ENCODE data around the gene ANAPC4. TPM values are rescaled to one million over a fixed set of nuclear protein-coding genes. Genes with fewer than 3 reads are reported as not detected.

The ANAPC4 gene
- total RNA-seq, 1 donor from 2014 or later = 36.8 TPM

- CTCF ChIA-PET = interaction anchor here (1.1 to 2.1 kb wide), 4 partner anchors 10 to 1671 kb away, joined by 3 to 11 read pairs (median 6); partner anchors contain the start of gene ZCCHC4
These were observed 741 bp downstream of the ANAPC4 start for GRCh38 chr4:25377572-25378436.

GRCh38 chr4:25378437-25378743 lies 1.3 kb downstream of the ANAPC4 start:
- ChIA-PET CTCF (interaction anchor here (2.1 kb wide), 1 partner anchor 11 kb away, joined by 11 read pairs; no protein-coding TSS in a partner anchor), POLR2A (no interaction called here)
- ATAC-seq (ENCODE audit: low read depth) (no peak), DNase-seq (no peak)
- H3K9me3 Mint-ChIP-seq = no peaks in the 10 kb centered on the region
- H3K4me3 Mint-ChIP-seq = no peak overlapping the region
- no peaks in the 10 kb centered on the region for H3K27me3 Mint-ChIP-seq
- no peak overlapping the region for H3K27ac Mint-ChIP-seq
- H3K4me1 Mint-ChIP-seq = peaks cover 5% of the 10 kb centered on the region
- intact Hi-C loops (cut with micrococcal nuclease) = no loop called here
- TF ChIP-seq CTCF (IDR thresholded peaks at IDR 0.05) = no peak
- peaks cover 27% of the 10 kb centered on the region for H3K36me3 Mint-ChIP-seq (ENCODE audit: low read depth)

More at GRCh38 chr4:25377572-25378436, 741 bp downstream of the ANAPC4 start:
- ATAC-seq (ENCODE audit: low read depth) (no peak), DNase-seq (no peak)
- no peak for TF ChIP-seq CTCF (IDR thresholded peaks at IDR 0.05)
- POLR2A ChIA-PET = interaction anchor here (1.1 to 2.0 kb wide), 5 partner anchors 11 to 793 kb away, joined by 3 to 21 read pairs (median 9); partner anchors contain the start of genes DHX15, SEPSECS and ZCCHC4
- Mint-ChIP-seq H3K27me3 (no peaks in the 10 kb centered on the region), H3K36me3 (ENCODE audit: low read depth) (peaks cover 22% of the 10 kb centered on the region), H3K9me3 (no peaks in the 10 kb centered on the region), H3K4me1 (peaks cover 5% of the 10 kb centered on the region), H3K4me3 (no peak overlapping the region), H3K27ac (peak overlapping the region; percentile 81)
- intact Hi-C loops (cut with micrococcal nuclease) = loop anchor here (1.0 to 2.0 kb wide), 7 partner anchors 11 to 1479 kb away; partner anchors contain the start of genes SEPSECS and ZCCHC4

GRCh38 chr4:25379591-25379990 lies 2.5 kb downstream of the ANAPC4 start:
- Mint-ChIP-seq H3K27me3 (no peaks in the 10 kb centered on the region), H3K4me3 (no peak overlapping the region), H3K36me3 (ENCODE audit: low read depth) (peaks cover 39% of the 10 kb centered on the region), H3K9me3 (no peaks in the 10 kb centered on the region), H3K27ac (no peak overlapping the region), H3K4me1 (peaks cover 5% of the 10 kb centered on the region)
- no peak for TF ChIP-seq CTCF (IDR thresholded peaks at IDR 0.05)
- ChIA-PET POLR2A (no interaction called here), CTCF (interaction anchor here (1.6 kb wide), 1 partner anchor 66 kb away, joined by 4 read pairs; no protein-coding TSS in a partner anchor)
- DNase-seq (no peak), ATAC-seq (ENCODE audit: low read depth) (no peak)
- intact Hi-C loops (cut with micrococcal nuclease) = no loop called here

GRCh38 chr4:25383647-25384046 lies 6.6 kb downstream of the ANAPC4 start:
- no peaks in the 10 kb centered on the region for H3K4me1 Mint-ChIP-seq
- peaks cover 63% of the 10 kb centered on the region for H3K36me3 Mint-ChIP-seq (ENCODE audit: low read depth)
- ChIA-PET POLR2A (no interaction called here), CTCF (no interaction called here)
- H3K4me3 Mint-ChIP-seq = no peak overlapping the region
- H3K27me3 Mint-ChIP-seq = no peaks in the 10 kb centered on the region
- no peaks in the 10 kb centered on the region for H3K9me3 Mint-ChIP-seq
- ATAC-seq (ENCODE audit: low read depth) = no peak
- DNase-seq = no peak
- no peak for TF ChIP-seq CTCF (IDR thresholded peaks at IDR 0.05)
- no peak overlapping the region for H3K27ac Mint-ChIP-seq
- intact Hi-C loops (cut with micrococcal nuclease) = no loop called here

GRCh38 chr4:25386926-25387325 lies 9.9 kb downstream of the ANAPC4 start:
- no peaks in the 10 kb centered on the region for H3K27me3 Mint-ChIP-seq
- H3K27ac Mint-ChIP-seq = no peak overlapping the region
- ATAC-seq (ENCODE audit: low read depth) (no peak), DNase-seq (no peak)
- H3K9me3 Mint-ChIP-seq = no peaks in the 10 kb centered on the region
- H3K4me3 Mint-ChIP-seq = no peak overlapping the region
- ChIA-PET CTCF (no interaction called here), POLR2A (no interaction called here)
- intact Hi-C loops (cut with micrococcal nuclease) = no loop called here
- no peaks in the 10 kb centered on the region for H3K4me1 Mint-ChIP-seq
- H3K36me3 Mint-ChIP-seq (ENCODE audit: low read depth) = peaks cover 80% of the 10 kb centered on the region
- TF ChIP-seq CTCF (IDR thresholded peaks at IDR 0.05) = no peak
